B cell (primary cell): ENCODE data around the gene MSL3B.
A peak's percentile ranks its signal among the peaks of the same experiment; 100 is the strongest.

Source experiments
- ATAC-seq: fragments of 200-7000 bp; cut with Tn5 transposase; one replicate; pipeline ENCODE4 v1.10.0; 2021; ENCODE audit warnings: low read depth, mild to moderate bottlenecking, moderate number of reproducible peaks, moderate library complexity
- CTCF ChIA-PET: fragments of 350-600 bp; sonication (Branson Sonifier 250); formaldehyde crosslinking; loops from one replicate; lab custom pipeline; 2021; ENCODE audit warnings: antibody characterized with exemption, inconsistent platforms; lab: Charles Lee
- POLR2A ChIA-PET: fragments of 350-600 bp; sonication (Branson Sonifier 250); formaldehyde crosslinking; loops from one replicate; lab custom pipeline; 2021; ENCODE audit warnings: antibody characterized with exemption; lab: Charles Lee
- DNase-seq: peaks from one replicate; pipeline ENCODE4 v3.0.0; 2013
- H2AFZ ChIP-seq: 2 replicates; pipeline ENCODE4 v1.6.1; 2012; ENCODE audit warnings: mild to moderate bottlenecking, low read depth, low read length; ENCODE audit not compliant: insufficient read depth, poor library complexity, severe bottlenecking
- H3K27ac ChIP-seq, 2 donors: 1 replicate in 1 of 2; 2 replicates in 1 of 2; pipeline ENCODE4 v1.5.1; 2012 to 2013; ENCODE audit warnings: low read length in 2 of 2, mild to moderate bottlenecking in 2 of 2, moderate library complexity in 1 of 2
- H3K27me3 ChIP-seq, 4 experiments: fragments of 200-600 bp in 1 of 4; sonication (generic) in 1 of 4; replicated peaks in 1 of 4; 1 replicate in 2 of 4; 2 replicates in 2 of 4; pipeline versions ENCODE4 v1.6.1 to v1.7.0; 2013 to 2016; ENCODE audit warnings: low read length in 3 of 4, mild to moderate bottlenecking in 2 of 4, mixed read lengths in 1 of 4, moderate library complexity in 1 of 4; ENCODE audit not compliant: insufficient read depth in 4 of 4, control insufficient read depth in 3 of 4; ENCODE audit errors: control extremely low read depth in 1 of 4
- H3K36me3 ChIP-seq, 2 experiments: replicated peaks in 1 of 2; 1 replicate in 1 of 2; 2 replicates in 1 of 2; pipeline versions ENCODE4 v1.6.1 to v1.7.1; 2013; ENCODE audit warnings: low read length in 1 of 2; ENCODE audit not compliant: insufficient read depth in 2 of 2, control insufficient read depth in 1 of 2; ENCODE audit errors: control extremely low read depth in 1 of 2, extremely low read depth in 1 of 2
- H3K4me1 ChIP-seq, 2 donors: fragments of 200-600 bp in 1 of 2; sonication (generic) in 1 of 2; 1 replicate in 1 of 2; 2 replicates in 1 of 2; pipeline versions ENCODE4 v1.5.1 to v1.6.1; 2013 to 2017; ENCODE audit warnings: low read length in 2 of 2; ENCODE audit not compliant: control insufficient read depth in 2 of 2, insufficient read depth in 2 of 2
- H3K4me2 ChIP-seq: replicated peaks from 2 replicates; pipeline ENCODE3; 2012; ENCODE audit warnings: mild to moderate bottlenecking, low read depth, low read length; ENCODE audit not compliant: poor library complexity, severe bottlenecking
- H3K4me3 ChIP-seq, 5 experiments: fragments of 200-600 bp in 1 of 5; sonication (generic) in 1 of 5; 1 replicate in 3 of 5; 2 replicates in 2 of 5; pipeline versions ENCODE4 v1.5.1 to v1.7.0; 2011 to 2016; ENCODE audit warnings: low read length in 4 of 5, mild to moderate bottlenecking in 4 of 5, low read depth in 2 of 5, control low read depth in 1 of 5, moderate library complexity in 1 of 5; ENCODE audit not compliant: insufficient read depth in 1 of 5; ENCODE audit errors: control extremely low read depth in 1 of 5, extremely low read depth in 1 of 5
- H3K79me2 ChIP-seq: fragments of 200-600 bp; sonication (generic); one replicate; pipeline ENCODE4 v1.6.0; 2016; ENCODE audit warnings: low read length; ENCODE audit not compliant: control insufficient read depth, insufficient read depth
- H3K9ac ChIP-seq: fragments of 200-600 bp; sonication (generic); 2 replicates; pipeline ENCODE4 v1.6.1; 2017; ENCODE audit warnings: mild to moderate bottlenecking, low read length, moderate library complexity
- H3K9me3 ChIP-seq, 3 donors: one replicate each; pipeline versions ENCODE4 v1.6.1 to v1.7.1; 2013; ENCODE audit warnings: low read length in 2 of 3; ENCODE audit not compliant: control insufficient read depth in 2 of 3, insufficient read depth in 1 of 3; ENCODE audit errors: control extremely low read depth in 1 of 3
- H4K20me1 ChIP-seq: 2 replicates; pipeline ENCODE4 v1.6.0; 2012; ENCODE audit warnings: mild to moderate bottlenecking, low read length; ENCODE audit not compliant: insufficient read depth, control insufficient read depth, poor library complexity, severe bottlenecking
- H3K27ac Mint-ChIP-seq: one replicate; pipeline ENCODE4 v1.8.0; 2021; ENCODE audit warnings: mixed read lengths
- H3K27me3 Mint-ChIP-seq: one replicate; pipeline ENCODE4 v1.8.0; 2021; ENCODE audit warnings: mixed read lengths
- H3K4me1 Mint-ChIP-seq: one replicate; pipeline ENCODE4 v1.8.0; 2021; ENCODE audit warnings: mixed read lengths
- H3K4me3 Mint-ChIP-seq: one replicate; pipeline ENCODE4 v1.8.0; 2021; ENCODE audit warnings: mixed read lengths
- H3K9me3 Mint-ChIP-seq: one replicate; pipeline ENCODE4 v1.8.0; 2022; ENCODE audit warnings: mixed read lengths; ENCODE audit not compliant: insufficient read depth
- CTCF ChIP-seq: fragments of 200-600 bp; IDR thresholded peaks from one replicate; pipeline ENCODE4 v1.8.0; 2022; ENCODE audit warnings: antibody characterized with exemption, mild to moderate bottlenecking
- EZH2 ChIP-seq: IDR thresholded peaks from 2 replicates; pipeline ENCODE4 v1.6.1; 2012; ENCODE audit warnings: borderline replicate concordance, low read depth, mild to moderate bottlenecking, moderate library complexity, low read length; ENCODE audit not compliant: insufficient read depth, poor library complexity, severe bottlenecking
- WGBS: methylation state at CpG from one replicate; pipeline ENCODE4 v1.1.5; 2013; ENCODE audit warnings: missing lambda C conversion rate; ENCODE audit not compliant: insufficient coverage; 5-methylcytosine and 5-hydroxymethylcytosine counted together
- intact Hi-C: fragments of 100-400 bp; cut with micrococcal nuclease; formaldehyde crosslinking; loops from one replicate; pipeline ENCODE4 v1.10.0; 2022

The MSL3B gene

GRCh38 chr2:233838726-233839446 lies 29.3 kb downstream of the MSL3B start:
- Histone ChIP-seq H3K36me3 (no peaks in the 10 kb centered on the region), H4K20me1 (no peaks in the 10 kb centered on the region), H2AFZ (peak overlapping the region; percentile 22), H3K4me1 (no peaks in the 10 kb centered on the region), H3K4me2 (no peak overlapping the region), H3K79me2 (peaks cover 17% of the 10 kb centered on the region), H3K4me3 (no peak overlapping the region), H3K27ac (no peak overlapping the region), H3K9me3 (peaks cover 0 to 11% (median 0%) of the 10 kb centered on the region in 3 donors), H3K9ac (no peak overlapping the region), H3K27me3 (no peaks in the 10 kb centered on the region)
- H3K4me1 Mint-ChIP-seq = no peaks in the 10 kb centered on the region
- H3K4me3 Mint-ChIP-seq = no peak overlapping the region
- H3K27me3 Mint-ChIP-seq = no peaks in the 10 kb centered on the region
- TF ChIP-seq EZH2 (no peak), CTCF (no peak)
- intact Hi-C loops = no loop called here
- DNase-seq (no peak), ATAC-seq (no peak)
- ChIA-PET CTCF (no interaction called here), POLR2A (no interaction called here)
- no peak overlapping the region for H3K27ac Mint-ChIP-seq
- H3K9me3 Mint-ChIP-seq = no peaks in the 10 kb centered on the region
- WGBS = 96% methylated on average over 10 of the region's 12 CpGs

- Histone ChIP-seq H3K27ac (no peak overlapping the region), H3K4me1 (no peaks in the 10 kb centered on the region), H3K9ac (no peak overlapping the region), H3K4me3 (no peak overlapping the region), H3K9me3 (peaks cover 0 to 11% (median 0%) of the 10 kb centered on the region in 3 donors), H3K4me2 (no peak overlapping the region), H4K20me1 (no peaks in the 10 kb centered on the region), H2AFZ (no peak overlapping the region), H3K27me3 (no peaks in the 10 kb centered on the region), H3K79me2 (peaks cover 17% of the 10 kb centered on the region), H3K36me3 (no peaks in the 10 kb centered on the region)
- no peak overlapping the region for H3K27ac Mint-ChIP-seq
- ATAC-seq = no peak
- no peak for DNase-seq
- no peak overlapping the region for H3K4me3 Mint-ChIP-seq
- intact Hi-C loops = no loop called here
- TF ChIP-seq CTCF = no peak
- no peak for TF ChIP-seq EZH2
- 86% methylated on average over 6 of the region's 7 CpGs for WGBS
- ChIA-PET POLR2A (no interaction called here), CTCF (no interaction called here)
- no peaks in the 10 kb centered on the region for H3K27me3 Mint-ChIP-seq
- H3K9me3 Mint-ChIP-seq = no peaks in the 10 kb centered on the region
- H3K4me1 Mint-ChIP-seq = no peaks in the 10 kb centered on the region
Observed at GRCh38 chr2:233838251-233838650, 29.9 kb downstream of the MSL3B start.
